Panc1 (cell line): Measurements from ENCODE around the gene LRP3. TPM values are rescaled to one million over a fixed set of nuclear protein-coding genes. Genes with fewer than 3 reads are reported as not detected.
A peak's percentile ranks its signal among the peaks of the same experiment; 100 is the strongest.

ENCODE experiments used
- ATAC-seq: fragments of 200-7000 bp; cut with Tn5 transposase; 2 replicates; pipeline ENCODE4 v1.9.1; 2020; ENCODE audit warnings: mild to moderate bottlenecking, moderate library complexity
- BruUV-seq: library from RNA; stranded (reverse); fragments of 400-500 nt; replicated peaks from 2 replicates; lab custom pipeline; 2021; lab: Mats Ljungman, UMichigan
- CTCF ChIA-PET: fragments of 300-600 bp; sonication (Branson Sonifier 250); formaldehyde crosslinking; loops from one replicate; lab custom pipeline; 2022; ENCODE audit warnings: antibody characterized with exemption; lab: Charles Lee
- POLR2A ChIA-PET: fragments of 300-600 bp; sonication (Branson Sonifier 250); formaldehyde crosslinking; loops from one replicate; lab custom pipeline; 2022; ENCODE audit warnings: antibody characterized with exemption; lab: Charles Lee
- DNase-seq: peaks from one replicate; pipeline ENCODE4 v3.0.0-alpha.2; 2010; ENCODE audit warnings: low read depth, low spot score
- H3K27ac ChIP-seq: 2 replicates; pipeline ENCODE4 v1.5.1; 2011; ENCODE audit warnings: mild to moderate bottlenecking, low read length, inconsistent platforms
- H3K27me3 ChIP-seq: fragments of 200-500 bp; sonication (Bioruptor generic); 2 replicates; pipeline ENCODE4 v1.6.0; 2014; ENCODE audit warnings: low read length, inconsistent platforms; ENCODE audit not compliant: control insufficient read depth, insufficient read depth
- H3K36me3 ChIP-seq: fragments of 200-500 bp; sonication (Bioruptor generic); 2 replicates; pipeline ENCODE4 v1.5.1; 2014; ENCODE audit warnings: inconsistent platforms, mild to moderate bottlenecking, low read length, moderate library complexity; ENCODE audit not compliant: control insufficient read depth, insufficient read depth
- H3K4me1 ChIP-seq: 2 replicates; pipeline ENCODE4 v1.5.1; 2011; ENCODE audit warnings: inconsistent platforms, mild to moderate bottlenecking, low read length, moderate library complexity; ENCODE audit not compliant: control insufficient read depth, insufficient read depth
- H3K4me3 ChIP-seq, 2 experiments: 2 replicates each; pipeline ENCODE4 v1.5.1; 2011 to 2012; ENCODE audit warnings: low read depth in 2 of 2, low read length in 2 of 2, mild to moderate bottlenecking in 2 of 2, inconsistent platforms in 1 of 2, moderate library complexity in 1 of 2
- H3K9me3 ChIP-seq: fragments of 200-500 bp; sonication (Bioruptor generic); 2 replicates; pipeline ENCODE4 v1.5.1; 2014; ENCODE audit warnings: low read depth, mild to moderate bottlenecking, inconsistent platforms, low read length, moderate library complexity; ENCODE audit not compliant: control insufficient read depth, insufficient read depth
- POLR2AphosphoS5 ChIP-seq: IDR thresholded peaks from 2 replicates; pipeline ENCODE4 v1.6.1; 2012; ENCODE audit warnings: mild to moderate bottlenecking, low read depth, low read length, moderate library complexity
- REST ChIP-seq, 2 experiments: IDR thresholded peaks; 2 replicates each; pipeline ENCODE4 v1.6.1; 2011 to 2012; ENCODE audit warnings: low read depth in 2 of 2, control low read depth in 1 of 2, low read length in 1 of 2, mild to moderate bottlenecking in 1 of 2, moderate library complexity in 1 of 2; ENCODE audit not compliant: insufficient read depth in 1 of 2
- SIN3A ChIP-seq: IDR thresholded peaks from 2 replicates; pipeline ENCODE4 v1.6.1; 2012; ENCODE audit warnings: low read depth, mild to moderate bottlenecking, low read length, moderate library complexity, borderline replicate concordance; ENCODE audit not compliant: insufficient read depth
- in situ Hi-C: cut with HindIII; loops from 2 replicates; pipeline ENCODE4 v1.10.0; 2016; ENCODE audit warnings: low sequenced_read_pairs, low pct_unique_long_range_greater_than_20kb
- intact Hi-C: fragments of 100-400 bp; cut with micrococcal nuclease; formaldehyde crosslinking; loops from one replicate; pipeline ENCODE4 v1.10.0; 2022; ENCODE audit not compliant: unreplicated experiment
- total RNA-seq: library from RNA; stranded (reverse); gene quantifications from one replicate; pipeline ENCODE4 v1.2.1, GENCODE V29; 2021; ENCODE audit not compliant: unreplicated experiment
- TF ChIP-seq, protein P1 (sequence below): fragments of 450-650 bp; IDR thresholded peaks from 2 replicates; pipeline ENCODE4 v1.5.1; 2017; ENCODE audit warnings: mild to moderate bottlenecking

The LRP3 gene
- total RNA-seq, 1 experiment from 2014 or later = 28.6 TPM

- H3K27ac ChIP-seq = no peak overlapping the region
- no peaks in the 10 kb centered on the region for H3K27me3 ChIP-seq
- in situ Hi-C loops = no loop called here
- peaks cover 4% of the 10 kb centered on the region; the same call in 1 of the 2 replicates for H3K4me1 ChIP-seq
- H3K9me3 ChIP-seq = no peaks in the 10 kb centered on the region
- TF ChIP-seq, protein P1, sequence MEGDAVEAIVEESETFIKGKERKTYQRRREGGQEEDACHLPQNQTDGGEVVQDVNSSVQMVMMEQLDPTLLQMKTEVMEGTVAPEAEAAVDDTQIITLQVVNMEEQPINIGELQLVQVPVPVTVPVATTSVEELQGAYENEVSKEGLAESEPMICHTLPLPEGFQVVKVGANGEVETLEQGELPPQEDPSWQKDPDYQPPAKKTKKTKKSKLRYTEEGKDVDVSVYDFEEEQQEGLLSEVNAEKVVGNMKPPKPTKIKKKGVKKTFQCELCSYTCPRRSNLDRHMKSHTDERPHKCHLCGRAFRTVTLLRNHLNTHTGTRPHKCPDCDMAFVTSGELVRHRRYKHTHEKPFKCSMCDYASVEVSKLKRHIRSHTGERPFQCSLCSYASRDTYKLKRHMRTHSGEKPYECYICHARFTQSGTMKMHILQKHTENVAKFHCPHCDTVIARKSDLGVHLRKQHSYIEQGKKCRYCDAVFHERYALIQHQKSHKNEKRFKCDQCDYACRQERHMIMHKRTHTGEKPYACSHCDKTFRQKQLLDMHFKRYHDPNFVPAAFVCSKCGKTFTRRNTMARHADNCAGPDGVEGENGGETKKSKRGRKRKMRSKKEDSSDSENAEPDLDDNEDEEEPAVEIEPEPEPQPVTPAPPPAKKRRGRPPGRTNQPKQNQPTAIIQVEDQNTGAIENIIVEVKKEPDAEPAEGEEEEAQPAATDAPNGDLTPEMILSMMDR = no peak
- TF ChIP-seq POLR2AphosphoS5 (no peak), SIN3A (no peak)
- no TSS peak for BruUV-seq
- H3K4me3 ChIP-seq = no peak overlapping the region
- CTCF ChIA-PET = interaction anchor here (1.0 kb wide), 1 partner anchor 55 kb away, joined by 4 read pairs; no protein-coding TSS in a partner anchor
- intact Hi-C loops = loop anchor here (5.0 kb wide), 1 partner anchor 525 kb away; no protein-coding TSS in a partner anchor
- POLR2A ChIA-PET = no interaction called here
- ATAC-seq = no peak
- H3K36me3 ChIP-seq = no peaks in the 10 kb centered on the region
- no peak for DNase-seq
Observed at GRCh38 chr19:33247441-33247819, 53.3 kb downstream of the LRP3 start.

DNA sequence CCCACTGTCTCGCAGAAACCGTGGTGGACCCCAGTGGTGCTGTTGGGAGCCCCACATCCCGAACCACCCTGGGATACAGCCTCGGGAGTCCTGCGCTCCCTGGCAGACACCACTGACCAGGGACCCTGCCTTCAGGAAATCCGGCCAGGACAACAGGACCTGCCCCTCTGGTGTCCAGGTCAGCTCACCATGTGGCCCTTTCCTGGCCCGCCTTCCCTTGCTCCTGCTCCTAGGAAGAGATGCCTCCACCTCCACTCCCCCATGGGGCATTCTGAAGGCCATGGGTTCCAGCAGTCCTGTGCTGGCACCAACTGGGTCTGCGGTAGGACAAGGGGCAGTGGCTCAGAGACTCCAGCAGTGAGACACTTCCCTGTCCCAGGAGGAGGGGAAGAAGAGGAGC, 54.0 kb downstream of the LRP3 start:
- no peaks in the 10 kb centered on the region for H3K9me3 ChIP-seq
- peaks cover 4% of the 10 kb centered on the region; the same call in 1 of the 2 replicates for H3K4me1 ChIP-seq
- no peaks in the 10 kb centered on the region for H3K27me3 ChIP-seq
- H3K36me3 ChIP-seq = no peaks in the 10 kb centered on the region
- in situ Hi-C loops (no loop called here), intact Hi-C loops (loop anchor here (5.0 kb wide), 1 partner anchor 524 kb away; no protein-coding TSS in a partner anchor)
- TF ChIP-seq SIN3A = no peak
- no peak for TF ChIP-seq POLR2AphosphoS5
- TF ChIP-seq, protein P1 = no peak
- no peak for TF ChIP-seq REST (IDR thresholded peaks at IDR 0.05; ENCODE audit: insufficient read depth in 1 of 2, low read depth in 2 of 2, low read length in 1 of 2)
- no peak overlapping the region for H3K27ac ChIP-seq
- DNase-seq (no peak), ATAC-seq (peak; percentile 20)
- ChIA-PET POLR2A (no interaction called here), CTCF (no interaction called here)
- no TSS peak for BruUV-seq
- H3K4me3 ChIP-seq = no peak overlapping the region
